Germinal center (tissue), 1 donor: ENCODE measurements around the gene DDX17.

ENCODE experiments used
- DNase-seq: peaks from one replicate; pipeline ENCODE4 v3.0.0; 2012; ENCODE audit warnings: mixed read lengths, low spot score

The DDX17 gene

DNA sequence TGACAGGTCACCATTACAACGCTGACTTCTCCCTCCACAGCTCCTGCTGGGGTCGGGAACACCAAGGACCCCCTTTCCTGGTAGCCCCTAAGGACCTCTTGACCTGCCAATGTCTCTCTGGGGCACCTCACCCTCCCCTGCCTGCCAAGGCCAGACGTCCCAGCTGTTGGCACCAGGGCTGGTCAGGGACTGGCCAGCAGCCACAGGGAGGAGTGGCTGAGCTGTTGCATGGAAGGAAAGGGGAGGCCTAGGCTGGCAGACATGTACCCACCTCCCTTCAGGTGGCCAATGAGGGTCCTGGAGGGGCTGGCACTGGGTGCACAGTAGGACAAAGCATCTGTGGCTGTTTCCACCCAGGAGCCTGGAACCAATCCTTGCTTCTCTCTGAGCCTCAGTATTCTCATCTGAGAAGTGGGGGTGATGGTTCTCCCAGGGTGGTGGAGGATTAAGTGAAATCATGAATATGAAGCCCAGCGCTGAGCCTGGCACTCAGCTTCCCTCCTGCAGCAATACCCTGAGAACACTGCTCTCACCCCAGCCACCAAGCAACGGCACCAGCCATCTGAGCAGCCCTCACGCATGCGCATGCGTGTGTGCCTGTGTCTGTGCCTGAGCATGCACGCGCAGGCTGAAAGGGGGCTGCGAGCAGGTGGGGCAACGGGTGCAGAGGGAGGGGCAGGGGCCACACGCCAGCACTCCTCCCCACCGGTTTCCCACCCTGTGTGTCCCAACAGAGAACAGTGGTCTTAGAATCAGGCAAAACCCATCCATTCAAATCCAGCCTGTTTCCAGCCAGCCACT is 57.0 kb downstream of the DDX17 start:
- no peak for DNase-seq

DNA sequence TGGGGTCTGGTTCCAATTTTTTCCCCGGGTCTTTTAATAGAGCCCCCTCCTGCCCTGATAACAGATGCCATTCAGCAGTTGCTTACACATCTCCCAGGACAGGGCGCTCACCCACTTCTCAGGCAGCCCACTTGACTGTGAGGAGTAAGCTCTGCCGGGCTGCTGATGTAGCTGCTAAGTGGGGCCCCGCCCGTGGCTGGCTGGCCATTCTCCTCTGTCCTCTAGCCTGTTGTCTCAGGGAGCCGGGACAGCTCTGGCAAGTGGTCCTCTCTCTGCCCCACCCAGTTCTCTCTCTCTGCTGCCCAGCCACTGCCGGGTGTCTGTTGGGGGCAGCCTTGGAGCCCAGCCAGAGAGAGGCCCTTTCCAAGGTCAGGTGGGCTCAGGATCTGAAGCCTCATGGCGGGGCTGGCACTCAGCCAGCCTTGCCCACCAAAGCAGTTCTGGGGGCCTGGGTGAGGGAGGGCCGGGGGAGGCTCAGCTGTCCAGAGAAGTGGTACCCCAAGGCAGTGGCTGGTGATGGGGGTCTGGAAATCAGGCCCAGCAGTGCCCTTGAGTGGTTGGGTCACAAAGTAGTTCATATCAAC is 60.0 kb downstream of the DDX17 start:
- no peak for DNase-seq

DNA sequence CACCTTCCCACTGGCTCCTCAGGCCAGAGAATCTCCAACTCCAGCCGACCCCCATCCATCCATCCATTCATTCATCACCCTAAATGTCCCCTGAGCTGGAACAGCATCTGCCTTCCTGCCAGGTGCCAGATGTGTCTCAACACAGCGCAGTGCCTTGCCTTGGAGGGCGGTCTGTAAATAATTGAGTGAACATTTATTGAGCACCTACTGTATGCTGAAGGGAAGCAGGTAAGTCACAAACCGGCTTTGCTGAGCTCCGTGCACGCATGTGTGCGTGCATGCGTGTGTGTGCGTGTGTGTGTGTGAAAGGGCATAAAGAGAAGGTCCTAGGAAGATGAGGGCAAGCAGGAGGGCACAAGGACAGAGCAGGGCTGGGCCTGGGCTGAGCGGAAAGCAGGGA is 61.3 kb downstream of the DDX17 start:
- DNase-seq = no peak

DNA sequence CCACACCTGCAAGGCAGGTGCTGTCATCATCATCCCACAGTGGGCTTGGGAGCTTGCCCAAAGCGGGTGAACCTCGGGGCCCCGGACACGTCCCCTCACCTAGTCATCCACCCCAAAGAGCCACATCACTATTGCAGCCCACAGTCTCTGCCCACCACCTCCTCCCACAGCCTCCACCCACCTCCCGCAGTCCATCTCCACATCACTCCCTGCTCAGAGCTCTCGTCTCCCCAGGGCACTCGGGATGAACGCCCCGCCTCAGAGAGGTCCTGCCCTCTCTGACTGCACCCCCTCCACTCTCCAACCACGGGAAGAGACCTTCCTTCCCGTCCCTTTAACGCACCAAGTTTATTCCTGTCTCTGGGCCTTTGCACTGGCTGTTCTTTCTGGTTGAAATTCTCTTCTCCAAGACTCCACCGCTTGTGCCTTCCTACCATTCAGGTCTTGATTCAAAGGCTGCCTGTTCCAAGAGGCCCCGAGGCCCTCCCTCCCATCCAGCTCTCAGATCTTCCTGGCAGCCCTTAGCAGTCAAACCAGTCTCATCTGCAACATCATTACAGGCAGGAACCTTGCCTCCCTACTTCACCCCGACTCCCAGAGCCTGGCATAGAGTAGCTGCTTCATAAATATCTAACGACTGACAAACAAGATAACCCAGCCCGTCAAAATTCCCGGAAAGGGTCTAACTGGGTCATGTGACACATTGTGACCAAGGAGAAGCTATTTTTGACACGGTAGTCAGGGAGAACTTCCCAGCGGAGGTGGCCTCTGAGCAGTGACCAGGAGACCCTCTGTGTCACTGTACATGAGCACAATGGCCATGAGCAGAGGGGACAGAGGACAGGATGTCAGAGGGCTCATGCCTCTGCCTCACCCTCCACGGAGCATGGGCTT is 62.2 kb downstream of the DDX17 start:
- no peak for DNase-seq

DNA sequence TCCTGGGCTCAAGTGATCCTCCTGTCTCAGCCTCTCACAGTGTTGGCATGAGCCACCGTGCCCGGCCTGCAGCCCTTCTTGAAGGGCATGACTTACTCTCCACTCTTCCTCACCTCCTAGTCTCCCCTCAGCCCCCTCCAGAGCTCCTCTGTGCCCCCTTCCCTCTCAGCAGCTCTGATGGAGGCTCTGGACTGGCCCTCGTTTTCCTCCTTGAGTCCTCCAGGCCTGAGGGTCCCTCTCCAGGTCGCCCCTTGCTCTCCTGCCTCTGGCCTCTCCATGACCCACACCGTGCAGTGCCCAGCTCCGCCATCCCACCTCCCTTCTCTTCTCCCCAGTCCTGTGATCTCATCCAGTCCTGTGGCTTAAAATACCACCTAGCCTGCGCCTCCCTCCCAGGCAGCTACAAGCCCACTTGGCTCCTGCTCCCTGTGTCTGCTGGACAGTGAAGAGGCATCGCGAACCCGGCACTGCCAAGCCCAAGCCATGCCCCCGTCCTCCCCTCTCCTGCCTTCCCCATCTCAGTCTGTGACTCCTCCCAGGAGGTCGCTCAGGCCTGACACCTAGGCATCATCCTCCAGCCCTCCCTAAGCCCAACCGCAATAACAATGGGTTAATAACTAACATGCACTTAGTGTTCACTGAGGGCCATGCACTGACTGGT is 63.0 kb downstream of the DDX17 start:
- no peak for DNase-seq

DNA sequence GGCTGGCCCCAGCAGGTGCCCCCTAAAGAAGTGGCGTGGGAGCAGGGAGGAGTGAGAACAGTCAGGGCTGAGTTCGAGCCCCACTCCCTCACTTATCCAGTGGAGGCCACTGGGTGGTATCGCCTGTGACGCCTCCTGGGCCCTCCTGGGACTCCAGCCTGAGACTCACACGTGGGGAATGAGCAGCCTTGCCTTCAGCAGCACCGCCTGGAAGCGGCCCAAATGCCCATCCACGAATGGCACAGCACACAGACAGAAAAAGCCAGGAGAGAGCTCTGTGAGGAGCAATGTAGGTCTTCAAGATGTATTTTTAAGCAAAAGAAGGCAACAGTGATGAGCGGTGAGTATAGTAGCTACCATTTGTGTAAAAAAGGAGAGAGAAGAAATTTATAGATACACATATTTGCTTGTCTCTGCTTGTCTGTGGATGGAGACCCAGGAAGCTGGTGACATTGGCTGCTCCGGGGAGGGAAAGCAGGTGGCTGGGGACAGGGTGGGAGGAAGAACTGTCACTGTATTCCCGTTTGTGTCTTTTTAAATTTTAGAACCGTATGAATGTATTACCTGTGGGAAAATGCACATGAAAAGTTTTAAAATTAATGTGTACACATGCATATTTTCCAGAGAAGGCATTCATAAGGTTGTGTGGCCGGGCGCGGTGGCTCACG is 64.4 kb downstream of the DDX17 start:
- no peak for DNase-seq

DNA sequence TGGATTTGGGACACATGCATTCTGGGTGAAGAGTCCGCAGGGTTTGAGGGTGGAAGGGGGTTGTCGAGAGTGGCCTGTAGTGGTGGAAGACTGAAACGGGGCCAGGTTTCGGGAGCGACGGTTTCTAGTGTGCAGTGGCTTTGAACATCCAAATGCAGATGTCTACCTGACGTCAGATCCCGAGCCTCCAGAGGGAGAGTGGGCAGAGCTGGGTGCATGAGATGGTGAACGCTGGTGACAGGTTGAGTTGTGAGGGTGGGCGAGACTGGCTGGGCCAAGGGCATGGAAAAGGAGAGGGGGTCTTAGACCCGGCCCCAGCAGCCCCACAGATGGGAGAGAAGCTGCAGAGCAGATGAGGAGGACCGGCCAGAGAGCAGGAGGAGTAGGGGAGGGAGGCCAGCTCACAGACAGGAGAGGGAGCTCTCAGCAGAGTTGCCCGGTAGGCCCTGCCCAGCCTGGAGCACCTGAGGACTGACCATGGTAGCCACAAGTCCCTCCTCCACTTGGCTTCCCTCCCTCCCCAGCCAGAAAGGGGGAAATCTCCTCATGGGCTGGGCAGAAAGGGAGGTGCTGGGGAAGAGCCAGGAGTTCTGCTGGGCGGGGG is 65.3 kb downstream of the DDX17 start:
- DNase-seq = no peak

DNA sequence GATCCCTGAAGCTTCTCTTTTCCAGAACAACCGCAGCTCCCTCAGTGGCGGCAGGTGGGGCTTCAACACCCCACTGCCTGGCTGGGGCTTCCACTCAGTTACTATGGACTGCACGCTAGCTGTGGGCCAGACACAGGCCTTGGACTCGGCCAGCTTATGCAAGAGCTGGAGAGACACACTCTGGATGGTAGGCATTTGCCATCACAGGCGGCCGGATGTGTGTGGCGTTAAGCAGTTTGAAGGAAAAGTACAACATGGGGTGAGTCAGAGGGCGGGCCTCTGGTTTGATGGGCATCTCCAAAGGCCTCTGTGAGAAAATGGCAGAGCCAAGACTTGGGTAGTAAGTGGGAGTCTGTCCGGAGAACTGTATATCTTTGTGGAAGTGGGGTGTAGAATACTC is 68.7 kb downstream of the DDX17 start:
- DNase-seq = no peak

DNA sequence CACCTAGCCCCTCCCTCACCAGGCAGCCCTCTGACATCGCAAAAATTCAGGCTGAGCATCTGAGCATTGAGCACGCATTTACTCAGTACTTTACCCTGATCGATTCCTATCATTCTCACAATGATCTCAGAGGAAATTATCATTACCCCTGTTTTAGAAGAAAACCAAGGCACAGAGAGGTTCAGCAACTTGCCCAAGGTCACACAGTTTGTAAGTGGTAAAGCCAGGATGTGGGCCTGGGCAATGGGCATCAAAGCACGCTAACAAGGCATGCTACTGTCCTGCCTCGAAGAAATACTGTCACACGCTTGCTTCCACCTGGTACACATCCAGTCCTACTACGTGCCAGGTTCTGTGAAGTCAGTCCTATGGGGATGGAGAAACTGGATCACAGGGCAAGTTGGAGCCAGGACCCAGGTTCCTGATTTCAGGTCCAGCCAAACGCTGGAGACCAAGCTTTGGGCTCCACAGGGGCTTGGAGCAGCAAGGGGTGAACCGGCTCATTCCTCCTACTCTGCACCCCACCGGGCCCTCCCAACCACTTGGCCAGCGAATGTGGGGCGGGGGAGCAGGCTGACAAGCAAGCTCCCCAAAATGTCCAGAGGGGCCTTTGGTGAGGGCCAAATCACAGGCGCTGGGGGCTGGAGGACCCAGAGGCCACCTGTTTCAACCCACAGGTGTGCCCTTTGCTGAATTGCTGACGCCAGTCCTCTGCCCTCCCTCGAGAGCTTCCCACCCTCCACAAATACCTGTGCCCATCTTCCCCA is 69.3 kb downstream of the DDX17 start:
- DNase-seq = no peak

DNA sequence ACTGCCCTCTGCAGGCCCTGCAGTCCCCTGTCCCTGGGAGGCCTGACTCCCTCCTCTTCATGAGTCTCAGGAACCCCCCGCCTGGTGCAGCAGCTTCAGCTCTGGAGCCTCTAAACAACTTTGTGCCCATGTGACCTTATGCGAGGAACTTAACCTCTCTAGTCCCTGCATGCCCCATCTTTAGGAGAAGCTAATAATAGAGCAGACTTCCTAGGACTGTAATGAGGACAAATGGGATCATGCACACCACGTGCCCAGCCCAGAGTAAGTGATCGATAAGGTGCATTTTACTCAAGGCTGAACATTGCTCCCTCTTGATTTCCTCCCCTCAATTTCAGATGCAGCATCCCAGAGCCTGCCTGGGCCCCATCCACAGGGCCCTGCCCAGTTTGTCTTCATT is 70.1 kb downstream of the DDX17 start:
- no peak for DNase-seq

DNA sequence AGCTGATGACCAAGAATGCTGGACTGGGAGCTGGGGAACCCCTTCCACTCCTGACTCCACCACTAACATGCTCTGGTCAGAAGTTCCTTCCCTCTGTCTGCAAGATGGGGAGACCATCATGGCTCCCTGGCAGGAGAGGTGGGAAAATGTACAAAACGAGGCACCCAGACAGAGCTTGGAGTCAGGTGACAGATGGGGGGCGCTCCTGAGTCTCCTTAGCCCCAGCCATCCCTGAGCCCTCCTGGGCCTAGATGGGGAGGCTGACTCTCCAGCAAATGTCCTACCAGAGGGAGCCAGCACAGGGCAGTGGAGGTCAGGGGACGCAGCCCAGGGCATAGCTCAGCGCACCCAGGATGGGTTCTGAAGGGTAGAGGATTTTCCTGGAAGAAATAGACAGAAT is 71.1 kb downstream of the DDX17 start:
- DNase-seq = no peak

DNA sequence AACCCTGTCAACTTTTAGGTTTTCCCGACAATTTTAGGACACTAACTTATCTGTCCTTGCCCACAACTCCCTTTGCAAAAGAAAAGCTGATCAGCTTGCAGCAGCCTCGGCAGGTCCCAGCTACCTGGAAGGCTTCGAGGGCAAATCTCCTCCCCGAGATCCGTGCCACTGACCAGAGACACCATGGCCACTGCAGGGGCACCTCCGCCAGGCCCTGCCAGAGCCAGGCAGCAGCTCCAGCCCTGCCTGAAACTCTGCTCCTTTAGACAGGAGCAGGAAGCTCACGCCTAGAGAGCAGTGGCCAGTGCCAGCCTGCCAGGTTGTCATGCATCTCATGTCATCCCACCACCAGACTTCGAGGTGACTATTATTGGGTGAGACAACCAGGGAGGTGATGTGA is 72.2 kb downstream of the DDX17 start:
- no peak for DNase-seq
